Activated CD4-positive, alpha-beta memory T cell treated with anti-CD3 and anti-CD28 coated beads for 36 hours (primary cell): ENCODE measurements around the gene WDFY3. TPM values are rescaled to one million over a fixed set of nuclear protein-coding genes. Genes with fewer than 3 reads are reported as not detected.

Experiments used
- CTCF ChIA-PET: fragments of 350-600 bp; sonication (Branson Sonifier 250); formaldehyde crosslinking; loops from one replicate; lab custom pipeline; 2021; ENCODE audit warnings: antibody characterized with exemption, inconsistent platforms; lab: Charles Lee
- POLR2A ChIA-PET: fragments of 350-600 bp; sonication (Branson Sonifier 250); formaldehyde crosslinking; loops from one replicate; lab custom pipeline; 2021; ENCODE audit warnings: antibody characterized with exemption; lab: Charles Lee
- DNase-seq: peaks from one replicate; pipeline ENCODE4 v3.0.0-alpha.2; 2020
- H3K27ac Mint-ChIP-seq: one replicate; pipeline ENCODE4 v1.8.0; 2021; ENCODE audit warnings: mixed read lengths
- H3K27me3 Mint-ChIP-seq: one replicate; pipeline ENCODE4 v1.8.0; 2021; ENCODE audit warnings: mixed read lengths
- H3K36me3 Mint-ChIP-seq: one replicate; pipeline ENCODE4 v1.8.0; 2021; ENCODE audit warnings: mixed read lengths
- H3K4me1 Mint-ChIP-seq: one replicate; pipeline ENCODE4 v1.8.0; 2021; ENCODE audit warnings: low read depth, mixed read lengths
- H3K4me3 Mint-ChIP-seq: one replicate; pipeline ENCODE4 v1.8.0; 2021; ENCODE audit warnings: mild to moderate bottlenecking, mixed read lengths
- H3K9me3 Mint-ChIP-seq: one replicate; pipeline ENCODE4 v1.8.0; 2021; ENCODE audit warnings: mixed read lengths
- intact Hi-C: fragments of 100-400 bp; cut with micrococcal nuclease; formaldehyde crosslinking; loops from one replicate; pipeline ENCODE4 v1.15.1; 2023
- total RNA-seq, 2 experiments: library from RNA; stranded (reverse); gene quantifications; one replicate each; pipeline ENCODE4 v1.2.3, GENCODE V29; 2021

WDFY3 gene
- total RNA-seq, 2 experiments from 2014 or later: 1.3 to 1.7 TPM

DNA sequence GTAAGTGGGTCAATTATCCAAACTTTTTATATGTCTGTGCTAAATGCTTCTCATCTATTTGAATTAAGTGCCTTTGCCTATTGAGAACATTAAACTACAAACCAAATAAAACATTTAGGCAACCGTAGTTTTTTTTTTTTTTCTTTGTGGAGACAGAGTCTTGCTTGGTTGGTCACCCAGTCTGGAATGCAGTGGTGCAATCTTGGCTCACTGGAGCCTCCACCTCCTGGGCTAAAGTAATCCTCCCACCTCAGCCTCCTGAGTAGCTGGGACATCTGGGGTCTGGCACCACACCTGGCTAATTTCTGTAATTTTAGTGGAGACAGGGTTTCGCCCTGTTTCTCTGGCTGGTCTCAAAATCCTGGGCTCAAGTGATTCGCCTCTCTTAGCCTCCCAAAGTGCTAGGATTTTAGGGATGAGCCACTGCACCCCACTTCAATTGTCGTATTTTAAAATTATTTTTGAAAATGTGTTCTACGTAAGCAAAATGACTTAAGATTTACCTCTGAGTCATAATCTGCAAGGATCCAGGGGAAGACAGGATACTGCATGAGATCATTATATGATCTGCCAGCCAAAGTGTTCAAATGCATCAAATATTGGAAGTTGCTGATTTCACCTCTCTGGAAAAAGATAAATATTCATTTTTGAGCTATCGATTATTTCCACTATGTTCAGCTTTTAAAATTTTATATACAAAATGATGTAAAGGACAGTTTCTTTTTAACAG, 257.9 kb downstream of the WDFY3 start:
- no peaks in the 10 kb centered on the region for H3K9me3 Mint-ChIP-seq
- H3K36me3 Mint-ChIP-seq: no peaks in the 10 kb centered on the region
- no peak overlapping the region for H3K27ac Mint-ChIP-seq
- ChIA-PET CTCF (no interaction called here), POLR2A (no interaction called here)
- intact Hi-C loops: no loop called here
- no peak for DNase-seq
- peaks cover 3% of the 10 kb centered on the region for H3K27me3 Mint-ChIP-seq
- no peak overlapping the region for H3K4me3 Mint-ChIP-seq
- no peaks in the 10 kb centered on the region for H3K4me1 Mint-ChIP-seq

DNA sequence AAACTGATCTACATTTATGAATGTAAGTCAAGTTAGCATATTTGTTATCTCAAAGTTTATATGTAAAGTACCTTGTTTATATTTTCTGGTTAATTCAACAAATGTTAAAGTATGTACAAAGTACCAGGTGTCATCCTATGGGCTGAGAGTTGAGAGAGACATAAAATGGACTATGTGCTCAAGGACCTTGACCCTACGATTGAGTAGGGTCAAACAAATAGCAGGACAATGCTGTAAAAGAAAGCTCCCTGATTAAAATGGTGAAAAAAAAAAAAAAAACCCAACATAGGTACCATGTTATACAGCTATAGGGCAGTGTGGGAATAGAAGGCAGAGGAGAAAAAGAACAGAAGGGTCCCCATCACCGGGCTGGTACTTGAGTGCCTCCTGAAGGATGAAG, 260.2 kb downstream of the WDFY3 start:
- H3K9me3 Mint-ChIP-seq: no peaks in the 10 kb centered on the region
- no peaks in the 10 kb centered on the region for H3K4me1 Mint-ChIP-seq
- H3K4me3 Mint-ChIP-seq: no peak overlapping the region
- H3K36me3 Mint-ChIP-seq: no peaks in the 10 kb centered on the region
- no peak for DNase-seq
- H3K27ac Mint-ChIP-seq: no peak overlapping the region
- peaks cover 6% of the 10 kb centered on the region for H3K27me3 Mint-ChIP-seq
- ChIA-PET POLR2A (no interaction called here), CTCF (interaction anchor here (0.9 kb wide), 1 partner anchor 177 kb away, joined by 3 read pairs; no protein-coding TSS in a partner anchor)
- intact Hi-C loops: no loop called here

- DNase-seq: no peak
- CTCF ChIA-PET: no interaction called here
- intact Hi-C loops: no loop called here
- H3K9me3 Mint-ChIP-seq: no peaks in the 10 kb centered on the region
- peaks cover 3% of the 10 kb centered on the region for H3K4me1 Mint-ChIP-seq
- H3K27me3 Mint-ChIP-seq: peaks cover 6% of the 10 kb centered on the region
- H3K27ac Mint-ChIP-seq: no peak overlapping the region
- no peak overlapping the region for H3K4me3 Mint-ChIP-seq
- no peaks in the 10 kb centered on the region for H3K36me3 Mint-ChIP-seq
- POLR2A ChIA-PET: no interaction called here
These were observed 267.4 kb downstream of the WDFY3 start for GRCh38 chr4:84699001-84699671.

DNA sequence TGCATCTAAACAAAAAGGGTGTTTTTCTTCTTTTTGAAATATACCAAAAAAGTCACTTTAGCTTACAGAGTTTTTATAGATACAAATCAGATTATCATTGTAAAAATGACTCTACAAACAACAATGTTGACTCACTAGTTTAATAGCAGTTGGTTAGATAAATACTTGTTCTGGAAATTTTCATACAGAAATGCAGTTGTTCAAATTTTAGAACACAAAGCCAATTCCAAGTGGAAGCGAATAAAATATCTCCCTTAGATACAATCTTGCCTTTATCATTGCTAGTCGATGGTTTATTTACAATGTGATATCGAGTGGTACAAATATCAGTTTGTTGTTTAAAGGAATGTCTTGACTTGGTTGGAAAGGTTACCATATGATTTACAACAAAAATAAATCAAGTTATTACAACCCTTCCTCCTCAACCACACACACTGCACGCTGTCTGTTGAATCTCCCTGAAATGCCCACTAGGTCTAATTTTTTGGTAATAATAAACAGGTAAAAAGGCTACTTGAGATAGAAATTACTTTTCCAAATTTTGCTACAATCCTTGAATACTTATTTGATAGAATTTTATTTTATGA, 268.8 kb downstream of the WDFY3 start:
- intact Hi-C loops: no loop called here
- Mint-ChIP-seq H3K27ac (no peak overlapping the region), H3K9me3 (no peaks in the 10 kb centered on the region), H3K4me3 (no peak overlapping the region), H3K4me1 (peaks cover 3% of the 10 kb centered on the region), H3K27me3 (peaks cover 1% of the 10 kb centered on the region), H3K36me3 (no peaks in the 10 kb centered on the region)
- ChIA-PET CTCF (no interaction called here), POLR2A (no interaction called here)
- DNase-seq: no peak

- ChIA-PET POLR2A (no interaction called here), CTCF (no interaction called here)
- H3K27me3 Mint-ChIP-seq: peaks cover 1% of the 10 kb centered on the region
- peaks cover 3% of the 10 kb centered on the region for H3K4me1 Mint-ChIP-seq
- intact Hi-C loops: no loop called here
- no peak overlapping the region for H3K4me3 Mint-ChIP-seq
- DNase-seq: no peak
- no peaks in the 10 kb centered on the region for H3K36me3 Mint-ChIP-seq
- H3K27ac Mint-ChIP-seq: no peak overlapping the region
- no peaks in the 10 kb centered on the region for H3K9me3 Mint-ChIP-seq
These were observed 269.3 kb downstream of the WDFY3 start for GRCh38 chr4:84697159-84697558.

- CTCF ChIA-PET: no interaction called here
- H3K4me1 Mint-ChIP-seq: peaks cover 7% of the 10 kb centered on the region
- H3K27me3 Mint-ChIP-seq: no peaks in the 10 kb centered on the region
- intact Hi-C loops: loop anchor here (5.0 kb wide), 1 partner anchor 109 kb away; the partner anchor contains the start of gene CDS1
- no peak overlapping the region for H3K4me3 Mint-ChIP-seq
- POLR2A ChIA-PET: no interaction called here
- no peak for DNase-seq
- H3K36me3 Mint-ChIP-seq: no peaks in the 10 kb centered on the region
- no peak overlapping the region for H3K27ac Mint-ChIP-seq
- H3K9me3 Mint-ChIP-seq: no peaks in the 10 kb centered on the region
These were observed 274.7 kb downstream of the WDFY3 start for GRCh38 chr4:84691800-84692199.

GRCh38 chr4:84691170-84691691, 275.3 kb downstream of the WDFY3 start:
- CTCF ChIA-PET: no interaction called here
- DNase-seq: no peak
- no peaks in the 10 kb centered on the region for H3K9me3 Mint-ChIP-seq
- POLR2A ChIA-PET: no interaction called here
- no peaks in the 10 kb centered on the region for H3K36me3 Mint-ChIP-seq
- H3K4me3 Mint-ChIP-seq: no peak overlapping the region
- H3K4me1 Mint-ChIP-seq: peaks cover 7% of the 10 kb centered on the region
- H3K27ac Mint-ChIP-seq: no peak overlapping the region
- no peaks in the 10 kb centered on the region for H3K27me3 Mint-ChIP-seq
- intact Hi-C loops: loop anchor here (5.0 kb wide), 1 partner anchor 109 kb away; the partner anchor contains the start of gene CDS1

- POLR2A ChIA-PET: no interaction called here
These were observed 276.0 kb downstream of the WDFY3 start for GRCh38 chr4:84690481-84690880.

DNA sequence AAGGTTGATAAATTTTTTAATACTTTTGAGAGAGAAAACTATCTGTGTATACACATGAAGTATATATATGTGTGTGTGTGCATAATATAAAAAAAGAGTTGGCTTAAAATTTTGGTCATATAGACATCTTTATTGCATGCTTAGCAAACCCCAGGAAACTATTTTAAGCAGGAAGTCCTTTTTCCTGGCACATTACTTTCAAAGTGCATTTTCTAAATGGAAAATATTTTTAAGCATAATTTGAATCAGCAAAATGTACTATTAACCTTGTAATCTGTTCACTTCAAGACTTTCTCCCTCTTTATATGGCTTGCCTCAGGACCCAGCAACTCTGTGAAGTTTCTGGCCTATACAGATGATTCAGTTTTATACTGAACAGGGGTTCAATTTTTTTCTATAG, 277.3 kb downstream of the WDFY3 start:
- POLR2A ChIA-PET: no interaction called here
- no peaks in the 10 kb centered on the region for H3K27me3 Mint-ChIP-seq
- H3K4me1 Mint-ChIP-seq: peaks cover 9% of the 10 kb centered on the region

More at GRCh38 chr4:84690481-84690880, 276.0 kb downstream of the WDFY3 start:
- intact Hi-C loops: loop anchor here (5.0 kb wide), 1 partner anchor 108 kb away; the partner anchor contains the start of gene CDS1
- DNase-seq: no peak
- no peaks in the 10 kb centered on the region for H3K27me3 Mint-ChIP-seq
- no peaks in the 10 kb centered on the region for H3K9me3 Mint-ChIP-seq
- H3K4me3 Mint-ChIP-seq: no peak overlapping the region
- H3K27ac Mint-ChIP-seq: no peak overlapping the region
- H3K36me3 Mint-ChIP-seq: no peaks in the 10 kb centered on the region
- H3K4me1 Mint-ChIP-seq: peaks cover 7% of the 10 kb centered on the region
- CTCF ChIA-PET: no interaction called here

DNA sequence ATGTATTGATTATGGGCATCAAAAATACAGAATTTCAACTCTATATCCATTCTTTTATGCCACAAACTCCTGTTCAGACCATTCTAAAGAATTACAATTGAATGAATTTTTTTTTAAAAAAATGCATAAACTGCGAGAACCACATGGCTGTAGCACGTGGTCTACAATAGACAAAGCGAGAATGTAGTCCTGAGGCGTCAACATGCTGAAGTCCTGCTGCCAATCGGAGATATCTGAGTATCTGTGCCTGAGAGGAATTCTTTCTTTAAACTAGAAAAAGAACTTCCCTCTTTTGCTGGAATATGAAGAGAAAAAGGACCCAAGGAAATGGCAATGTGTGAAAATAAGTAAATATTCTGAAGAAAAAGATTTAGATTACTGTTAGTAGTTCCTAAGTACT, 277.9 kb downstream of the WDFY3 start:
- Mint-ChIP-seq H3K36me3 (no peaks in the 10 kb centered on the region), H3K27ac (no peak overlapping the region), H3K27me3 (no peaks in the 10 kb centered on the region), H3K9me3 (no peaks in the 10 kb centered on the region), H3K4me1 (peaks cover 11% of the 10 kb centered on the region), H3K4me3 (no peak overlapping the region)
- intact Hi-C loops: no loop called here
- DNase-seq: no peak
- ChIA-PET CTCF (no interaction called here), POLR2A (no interaction called here)

More for the DNA sequence above, 277.3 kb downstream of the WDFY3 start:
- no peaks in the 10 kb centered on the region for H3K36me3 Mint-ChIP-seq
- intact Hi-C loops: no loop called here
- CTCF ChIA-PET: no interaction called here
- H3K4me3 Mint-ChIP-seq: no peak overlapping the region
- H3K9me3 Mint-ChIP-seq: no peaks in the 10 kb centered on the region
- H3K27ac Mint-ChIP-seq: no peak overlapping the region
- DNase-seq: no peak

DNA sequence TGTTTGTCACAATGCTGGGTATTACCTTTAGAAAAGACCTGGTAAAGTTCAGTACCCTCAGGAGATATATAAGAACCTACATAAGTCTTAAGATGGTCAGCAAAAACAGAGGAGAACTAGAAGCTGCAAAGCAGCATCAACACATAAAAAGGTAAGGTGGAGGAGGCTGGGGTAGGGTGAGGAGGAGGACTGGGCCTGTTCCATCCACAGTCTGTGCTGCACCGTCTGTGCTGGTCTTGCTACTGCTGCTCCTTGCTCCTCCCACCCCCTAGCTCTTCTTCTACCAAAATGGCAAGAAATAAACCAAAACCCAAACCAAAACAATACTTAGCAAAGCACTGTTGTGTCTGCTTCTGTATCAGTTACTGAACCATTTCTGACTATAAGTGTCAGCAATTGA, 281.4 kb downstream of the WDFY3 start:
- Mint-ChIP-seq H3K27ac (no peak overlapping the region), H3K4me3 (no peak overlapping the region), H3K36me3 (no peaks in the 10 kb centered on the region), H3K9me3 (no peaks in the 10 kb centered on the region), H3K27me3 (peaks cover 2% of the 10 kb centered on the region), H3K4me1 (peaks cover 9% of the 10 kb centered on the region)
- ChIA-PET CTCF (no interaction called here), POLR2A (no interaction called here)
- intact Hi-C loops: no loop called here
- no peak for DNase-seq

GRCh38 chr4:84684361-84684760, 282.1 kb downstream of the WDFY3 start:
- POLR2A ChIA-PET: no interaction called here
- Mint-ChIP-seq H3K4me1 (peaks cover 9% of the 10 kb centered on the region), H3K36me3 (no peaks in the 10 kb centered on the region), H3K9me3 (no peaks in the 10 kb centered on the region), H3K4me3 (no peak overlapping the region), H3K27ac (no peak overlapping the region), H3K27me3 (peaks cover 2% of the 10 kb centered on the region)
- DNase-seq: no peak
- CTCF ChIA-PET: no interaction called here
- intact Hi-C loops: no loop called here
